Coronary artery (tissue), 2 donors: Measurements from ENCODE around the gene RUBCNL.
"Not testable (repeated sequence)": the region's sequence is repeated elsewhere in the genome, so short reads cannot be mapped to it uniquely, and the experiment has no call there.

Experiments
- DNase-seq: peaks from one replicate; pipeline ENCODE4 v3.0.0-alpha.2; 2017; ENCODE audit warnings: low spot score
- H3K27ac ChIP-seq, 2 donors: fragments of 200-600 bp; sonication (generic); one replicate each; pipeline ENCODE4 v1.5.1; 2016 to 2019
- H3K4me3 ChIP-seq: fragments of 200-600 bp; sonication (generic); 2 replicates; pipeline ENCODE4 v1.5.1; 2016; ENCODE audit warnings: mild to moderate bottlenecking, moderate library complexity
- TF ChIP-seq, protein P1 (sequence below): fragments of 200-600 bp; sonication (generic); IDR thresholded peaks from one replicate; pipeline ENCODE4 v1.5.1; 2019; ENCODE audit warnings: antibody characterized with exemption

The RUBCNL gene

DNA sequence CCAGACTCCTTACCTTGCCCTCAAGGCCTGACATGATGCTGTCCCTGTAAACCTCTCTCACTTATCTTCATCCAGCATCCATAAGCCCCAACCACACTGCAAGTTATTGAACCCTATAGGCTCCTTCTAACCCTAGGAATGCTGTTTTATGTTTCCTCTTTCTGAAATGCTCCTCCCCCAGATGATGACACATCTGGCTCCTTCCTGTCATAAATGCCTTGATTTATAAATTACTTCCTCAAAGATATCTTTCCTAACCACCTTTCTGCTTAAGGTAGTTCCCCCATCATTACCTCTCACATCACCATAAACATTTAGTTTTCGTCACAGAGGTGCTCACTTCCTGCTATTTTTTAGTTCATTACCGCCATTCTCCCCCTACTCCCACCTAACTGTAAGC lies 12.3 kb downstream of the RUBCNL start:
- TF ChIP-seq, protein P1, sequence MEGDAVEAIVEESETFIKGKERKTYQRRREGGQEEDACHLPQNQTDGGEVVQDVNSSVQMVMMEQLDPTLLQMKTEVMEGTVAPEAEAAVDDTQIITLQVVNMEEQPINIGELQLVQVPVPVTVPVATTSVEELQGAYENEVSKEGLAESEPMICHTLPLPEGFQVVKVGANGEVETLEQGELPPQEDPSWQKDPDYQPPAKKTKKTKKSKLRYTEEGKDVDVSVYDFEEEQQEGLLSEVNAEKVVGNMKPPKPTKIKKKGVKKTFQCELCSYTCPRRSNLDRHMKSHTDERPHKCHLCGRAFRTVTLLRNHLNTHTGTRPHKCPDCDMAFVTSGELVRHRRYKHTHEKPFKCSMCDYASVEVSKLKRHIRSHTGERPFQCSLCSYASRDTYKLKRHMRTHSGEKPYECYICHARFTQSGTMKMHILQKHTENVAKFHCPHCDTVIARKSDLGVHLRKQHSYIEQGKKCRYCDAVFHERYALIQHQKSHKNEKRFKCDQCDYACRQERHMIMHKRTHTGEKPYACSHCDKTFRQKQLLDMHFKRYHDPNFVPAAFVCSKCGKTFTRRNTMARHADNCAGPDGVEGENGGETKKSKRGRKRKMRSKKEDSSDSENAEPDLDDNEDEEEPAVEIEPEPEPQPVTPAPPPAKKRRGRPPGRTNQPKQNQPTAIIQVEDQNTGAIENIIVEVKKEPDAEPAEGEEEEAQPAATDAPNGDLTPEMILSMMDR = no peak
- Histone ChIP-seq H3K27ac (no peak overlapping the region), H3K4me3 (no peak overlapping the region)
- DNase-seq = no peak

DNA sequence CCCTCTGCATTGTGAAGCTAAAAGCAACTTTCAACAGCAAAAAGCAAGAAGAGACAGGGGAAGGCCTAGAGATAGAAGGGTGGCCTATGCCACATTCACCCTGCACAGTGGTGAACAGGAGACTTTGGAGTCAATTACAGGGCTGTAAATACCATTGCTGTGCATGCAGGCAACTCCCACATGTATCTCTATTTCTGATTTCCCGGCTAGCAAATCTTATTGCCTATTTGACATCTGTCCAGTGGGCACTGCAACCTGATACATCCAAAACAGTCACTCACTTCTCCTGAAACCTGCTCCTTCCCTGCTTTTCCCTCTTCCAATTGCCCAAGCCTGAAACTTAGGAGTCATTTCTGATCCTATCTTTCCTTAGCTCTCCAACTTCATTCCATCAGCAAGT lies 13.4 kb downstream of the RUBCNL start:
- no peak overlapping the region for H3K4me3 ChIP-seq
- DNase-seq = no peak

DNA sequence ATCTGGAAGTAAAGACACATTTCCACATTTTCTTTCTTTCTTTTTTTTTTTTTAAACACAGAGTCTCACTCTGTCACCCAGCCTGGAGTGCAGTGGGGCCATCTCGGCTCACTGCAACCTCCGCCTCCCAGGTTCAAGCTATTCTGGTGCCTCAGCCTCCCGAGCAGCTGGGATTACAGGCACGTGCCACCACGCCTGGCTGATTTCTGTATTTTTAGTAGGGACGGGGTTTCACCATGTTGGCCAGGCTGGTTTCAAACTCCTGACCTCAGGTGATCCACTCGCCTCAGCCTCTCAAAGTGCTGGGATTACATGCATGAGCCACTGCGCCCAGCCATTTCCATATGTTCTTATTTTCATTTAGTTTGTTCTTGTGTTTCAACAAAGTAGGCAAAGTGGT lies 14.1 kb downstream of the RUBCNL start:
- not testable (repeated sequence) for H3K4me3 ChIP-seq, DNase-seq, H3K27ac ChIP-seq

More for the DNA sequence above, 13.4 kb downstream of the RUBCNL start:
- TF ChIP-seq, protein P1 = no peak
- no peak overlapping the region for H3K27ac ChIP-seq

DNA sequence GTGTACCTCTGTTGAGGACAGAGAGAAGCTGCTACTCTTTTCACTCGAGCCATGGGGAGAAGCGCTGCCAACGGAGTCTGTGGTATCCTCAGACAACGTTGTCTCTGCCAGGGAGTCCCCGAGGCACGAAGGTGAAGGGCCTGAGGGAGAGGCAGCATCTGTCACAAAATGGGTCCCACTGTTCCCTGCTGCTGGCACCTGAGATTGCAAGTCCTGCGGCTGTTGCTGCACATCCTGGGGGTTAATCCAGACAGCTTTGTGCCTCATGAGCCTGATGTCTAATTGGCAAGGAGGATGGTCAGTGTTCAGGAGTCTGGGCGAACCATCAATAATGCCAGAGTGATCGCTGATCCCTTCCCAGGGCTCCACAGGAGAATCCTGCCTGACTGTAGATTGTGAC lies 15.0 kb downstream of the RUBCNL start:
- H3K27ac ChIP-seq = no peak overlapping the region

DNA sequence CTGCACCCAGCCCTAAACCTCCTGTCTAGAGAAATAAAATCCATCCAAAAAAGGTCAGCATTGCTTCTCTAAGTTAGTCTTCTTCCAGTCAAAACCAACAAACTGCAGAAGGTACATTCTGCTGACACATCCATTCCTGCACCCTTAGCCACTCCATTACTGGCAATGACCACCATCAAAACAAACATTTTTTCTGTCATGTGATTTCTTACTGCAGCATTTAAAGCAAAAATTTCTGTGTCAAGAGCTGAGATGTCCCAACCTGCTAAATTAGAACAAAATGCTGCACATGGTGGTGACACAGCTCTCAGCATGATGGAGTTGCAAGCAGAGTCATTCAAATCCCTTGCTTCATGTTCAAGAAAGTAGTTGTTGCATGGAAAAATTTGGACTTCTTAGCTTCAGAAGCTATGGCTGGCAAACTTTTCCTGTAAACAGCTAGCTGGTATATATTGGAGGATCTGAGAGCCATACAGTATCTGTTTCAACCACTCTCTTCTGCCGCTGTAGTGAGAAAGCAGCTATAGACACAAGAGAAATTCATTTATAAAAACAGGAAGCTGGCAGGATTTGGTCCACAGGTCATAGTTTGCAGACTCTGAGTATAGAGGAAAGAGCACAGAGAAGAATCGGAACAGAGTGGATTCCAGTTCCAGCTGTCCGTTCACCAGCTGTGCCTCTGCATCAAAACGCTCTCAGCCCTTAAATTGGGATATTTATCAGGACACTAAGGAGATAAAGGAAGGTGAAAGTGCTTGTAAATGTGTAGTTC lies 17.4 kb downstream of the RUBCNL start:
- DNase-seq = no peak
- H3K4me3 ChIP-seq = no peak overlapping the region
- TF ChIP-seq, protein P1 = no peak
- H3K27ac ChIP-seq = peak overlapping the region; percentile 2 to 39

More for the DNA sequence above, 15.0 kb downstream of the RUBCNL start:
- no peak for DNase-seq
- TF ChIP-seq, protein P1 = no peak
- no peak overlapping the region for H3K4me3 ChIP-seq

DNA sequence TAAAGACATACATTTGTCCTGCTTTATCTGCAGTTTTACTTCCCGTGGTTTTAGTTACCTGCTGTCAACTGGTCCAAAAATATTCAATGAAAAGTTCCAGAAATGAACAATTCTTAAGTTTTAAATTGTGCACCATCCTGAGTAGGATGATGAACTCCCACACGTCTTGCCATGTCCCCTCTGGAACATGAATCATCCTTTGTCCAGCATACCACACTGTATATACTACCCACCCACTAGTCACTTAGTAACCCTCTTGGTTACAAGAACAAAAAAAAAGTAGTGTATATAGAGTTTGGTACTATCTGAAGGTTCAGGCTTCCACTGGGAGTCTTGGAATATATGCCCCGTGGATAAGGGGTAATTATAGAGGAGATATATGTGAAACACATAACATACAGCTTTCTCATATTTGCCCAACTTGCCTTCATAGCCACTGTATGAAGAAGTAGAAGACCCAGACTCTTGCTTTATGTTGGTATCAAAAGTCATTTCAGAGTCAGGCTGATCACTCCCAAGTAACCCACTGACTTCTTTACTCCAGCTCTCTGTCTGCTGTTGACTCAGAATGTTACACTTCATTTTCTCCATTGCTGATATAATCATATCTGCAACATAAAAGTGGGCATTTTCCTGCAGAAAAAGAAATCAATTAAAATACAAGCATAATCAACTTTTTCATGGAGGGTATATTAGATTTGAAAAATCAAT lies 19.3 kb downstream of the RUBCNL start:
- H3K4me3 ChIP-seq = no peak overlapping the region
- TF ChIP-seq, protein P1 = no peak
- no peak overlapping the region for H3K27ac ChIP-seq

DNA sequence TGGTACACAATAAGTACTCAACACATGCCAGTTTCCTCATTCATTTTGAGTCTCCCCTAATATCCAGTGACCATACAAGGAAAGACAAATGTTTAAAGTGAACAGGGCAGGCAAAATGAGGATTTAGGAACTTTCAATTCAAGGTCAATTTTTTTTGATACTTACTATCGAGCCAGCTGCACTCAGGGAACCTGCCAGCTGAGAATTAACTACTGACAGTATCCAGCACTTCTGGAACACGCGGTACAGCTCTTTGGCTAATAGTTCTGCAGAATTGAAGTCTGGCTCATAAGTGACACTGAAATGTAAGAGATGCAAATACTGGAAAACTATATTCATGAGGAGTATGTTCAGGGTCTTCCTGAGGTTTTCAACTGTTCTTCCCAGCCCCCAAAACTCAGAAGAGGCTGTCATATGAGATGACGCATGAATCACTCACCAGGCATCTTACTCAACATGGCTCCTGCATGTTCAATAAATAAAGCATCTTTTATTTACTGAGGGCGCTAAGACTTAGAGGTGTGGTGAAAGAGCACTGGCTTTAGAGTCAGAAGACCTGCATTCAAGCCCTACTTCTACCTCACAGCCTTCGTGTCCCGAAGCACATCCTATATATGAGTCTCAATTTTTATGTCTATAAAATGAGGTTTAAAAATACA lies 25.6 kb downstream of the RUBCNL start:
- Histone ChIP-seq H3K27ac (no peak overlapping the region), H3K4me3 (no peak overlapping the region)
- TF ChIP-seq, protein P1 = no peak
- DNase-seq = no peak

More for the DNA sequence above, 19.3 kb downstream of the RUBCNL start:
- DNase-seq = no peak
